ENCODE data around the gene ZFP36L1. TPM values are rescaled to one million over a fixed set of nuclear protein-coding genes. Genes with fewer than 3 reads are reported as not detected.
A peak's percentile ranks its signal among the peaks of the same experiment; 100 is the strongest.

Gene ZFP36L1
- total RNA-seq, 1 experiment from 2014 or later: 426 TPM

DNA sequence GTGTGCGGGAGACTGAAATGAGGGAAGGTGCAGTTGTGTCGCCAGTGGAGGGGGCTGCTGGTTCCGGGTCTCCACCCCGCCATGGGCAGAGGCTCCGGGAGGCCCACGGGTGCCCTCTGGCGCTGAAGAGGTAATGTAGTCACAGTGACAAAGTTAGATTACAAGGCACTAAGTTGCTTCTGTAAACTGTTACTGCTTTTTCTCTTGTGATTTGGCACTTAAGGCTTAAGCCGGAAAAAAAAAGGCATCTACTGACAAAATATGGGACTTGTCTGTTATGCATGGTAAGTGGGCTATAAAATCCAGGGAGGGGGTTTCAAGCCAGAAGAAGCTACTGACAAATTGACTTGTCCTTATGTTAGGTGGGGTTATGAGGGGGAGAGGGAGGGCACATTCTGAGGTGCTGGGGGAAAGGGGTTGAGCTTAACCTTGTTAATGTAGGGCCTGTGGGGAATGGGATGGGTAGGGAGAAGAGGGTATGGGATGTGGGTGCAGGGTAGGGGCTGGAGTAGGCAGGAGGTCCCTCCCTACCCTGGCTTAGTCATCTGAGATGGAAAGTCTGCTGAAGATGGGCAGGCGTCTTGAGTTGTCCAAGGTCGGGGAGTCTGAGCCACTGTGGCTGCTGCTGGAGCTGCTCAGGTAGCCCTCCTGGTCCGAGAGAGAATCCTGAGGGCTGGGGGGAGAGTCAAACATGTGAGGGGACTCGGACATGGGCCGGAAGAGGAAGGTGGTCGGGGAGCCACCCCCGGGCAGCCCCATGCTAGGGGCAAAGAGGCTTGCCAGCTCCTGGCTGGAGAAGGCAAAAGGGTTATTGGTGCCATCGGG is 3.7 kb downstream of the ZFP36L1 start:
- TF ChIP-seq, protein P1, sequence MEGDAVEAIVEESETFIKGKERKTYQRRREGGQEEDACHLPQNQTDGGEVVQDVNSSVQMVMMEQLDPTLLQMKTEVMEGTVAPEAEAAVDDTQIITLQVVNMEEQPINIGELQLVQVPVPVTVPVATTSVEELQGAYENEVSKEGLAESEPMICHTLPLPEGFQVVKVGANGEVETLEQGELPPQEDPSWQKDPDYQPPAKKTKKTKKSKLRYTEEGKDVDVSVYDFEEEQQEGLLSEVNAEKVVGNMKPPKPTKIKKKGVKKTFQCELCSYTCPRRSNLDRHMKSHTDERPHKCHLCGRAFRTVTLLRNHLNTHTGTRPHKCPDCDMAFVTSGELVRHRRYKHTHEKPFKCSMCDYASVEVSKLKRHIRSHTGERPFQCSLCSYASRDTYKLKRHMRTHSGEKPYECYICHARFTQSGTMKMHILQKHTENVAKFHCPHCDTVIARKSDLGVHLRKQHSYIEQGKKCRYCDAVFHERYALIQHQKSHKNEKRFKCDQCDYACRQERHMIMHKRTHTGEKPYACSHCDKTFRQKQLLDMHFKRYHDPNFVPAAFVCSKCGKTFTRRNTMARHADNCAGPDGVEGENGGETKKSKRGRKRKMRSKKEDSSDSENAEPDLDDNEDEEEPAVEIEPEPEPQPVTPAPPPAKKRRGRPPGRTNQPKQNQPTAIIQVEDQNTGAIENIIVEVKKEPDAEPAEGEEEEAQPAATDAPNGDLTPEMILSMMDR (IDR thresholded peaks at IDR 0.05; ENCODE audit: unreplicated experiment): peak; percentile 69
- ChIA-PET POLR2A (interaction anchor here (0.6 to 11.3 kb wide), 37 partner anchors 12 to 973 kb away, joined by 3 to 403 read pairs (median 4); partner anchors contain the start of gene ZFYVE26), CTCF (interaction anchor here (0.6 to 5.7 kb wide), 27 partner anchors 13 to 856 kb away, joined by 3 to 72 read pairs (median 3); no protein-coding TSS in a partner anchor)
- Mint-ChIP-seq H3K36me3 (ENCODE audit: insufficient read depth, unreplicated experiment) (peaks cover 96% of the 10 kb centered on the region), H3K4me1 (ENCODE audit: insufficient read depth, unreplicated experiment) (peaks cover 30% of the 10 kb centered on the region), H3K27ac (ENCODE audit: low read depth, unreplicated experiment) (peak overlapping the region; percentile 97), H3K27me3 (ENCODE audit: insufficient read depth, unreplicated experiment) (no peaks in the 10 kb centered on the region), H3K4me3 (ENCODE audit: unreplicated experiment) (peak overlapping the region; percentile 98), H3K9me3 (ENCODE audit: unreplicated experiment) (no peaks in the 10 kb centered on the region)
- intact Hi-C loops (cut with micrococcal nuclease): loop anchor here (1.0 to 5.0 kb wide), 7 partner anchors 27 to 845 kb away; no protein-coding TSS in a partner anchor
- BruUV-seq (replicated peaks): no TSS peak
- DNase-seq (ENCODE audit: unreplicated experiment): peak; percentile 79

DNA sequence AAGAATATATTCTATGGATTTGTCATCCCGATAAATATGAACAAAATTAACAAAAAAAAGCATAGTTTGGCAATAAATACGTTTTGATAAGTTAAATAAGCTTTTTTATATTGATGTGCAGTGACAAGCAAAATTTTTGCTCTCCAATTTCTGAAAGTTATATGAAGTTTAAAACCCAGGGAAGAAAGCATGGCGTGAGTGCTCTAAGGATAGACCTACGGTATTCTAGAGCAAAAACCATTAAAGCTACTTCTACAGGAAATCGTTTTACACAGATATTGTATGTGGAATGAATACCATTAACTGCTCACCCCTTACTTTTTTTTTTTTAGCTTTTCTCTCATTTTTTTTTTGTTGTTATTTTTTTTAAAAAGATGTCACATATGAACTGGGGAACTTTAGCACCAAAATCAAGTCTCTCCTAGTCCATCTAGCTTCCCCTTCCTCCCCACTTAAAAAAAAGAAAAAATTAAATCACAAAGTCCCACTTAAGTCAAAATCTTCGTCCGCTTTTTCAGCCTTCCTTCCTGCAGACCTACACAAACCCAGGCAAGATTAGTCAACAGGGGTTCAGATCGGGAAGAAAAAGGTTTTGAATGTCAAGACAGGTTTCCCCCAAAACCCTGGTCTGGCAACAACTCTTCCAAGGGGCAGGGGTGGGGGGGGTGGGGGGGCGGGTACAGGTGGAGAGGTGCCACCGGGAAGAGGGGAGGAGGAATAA is 4.4 kb downstream of the ZFP36L1 start:
- ChIA-PET CTCF (interaction anchor here (0.6 to 5.7 kb wide), 23 partner anchors 9 to 950 kb away, joined by 3 to 72 read pairs (median 3); no protein-coding TSS in a partner anchor), POLR2A (interaction anchor here (0.6 to 11.3 kb wide), 29 partner anchors 9 to 850 kb away, joined by 3 to 403 read pairs (median 4); no protein-coding TSS in a partner anchor)
- Mint-ChIP-seq H3K27me3 (ENCODE audit: insufficient read depth, unreplicated experiment) (no peaks in the 10 kb centered on the region), H3K4me3 (ENCODE audit: unreplicated experiment) (peak overlapping the region; percentile 98), H3K36me3 (ENCODE audit: insufficient read depth, unreplicated experiment) (peaks cover 93% of the 10 kb centered on the region), H3K4me1 (ENCODE audit: insufficient read depth, unreplicated experiment) (peaks cover 30% of the 10 kb centered on the region), H3K27ac (ENCODE audit: low read depth, unreplicated experiment) (peak overlapping the region; percentile 97), H3K9me3 (ENCODE audit: unreplicated experiment) (no peaks in the 10 kb centered on the region)
- intact Hi-C loops (cut with micrococcal nuclease): loop anchor here (2.0 to 5.0 kb wide), 2 partner anchors 321 to 388 kb away; no protein-coding TSS in a partner anchor
- TF ChIP-seq, protein P1 (IDR thresholded peaks at IDR 0.05; ENCODE audit: unreplicated experiment): no peak
- TSS peak; percentile 0 for BruUV-seq (replicated peaks)
- no peak for DNase-seq (ENCODE audit: unreplicated experiment)

DNA sequence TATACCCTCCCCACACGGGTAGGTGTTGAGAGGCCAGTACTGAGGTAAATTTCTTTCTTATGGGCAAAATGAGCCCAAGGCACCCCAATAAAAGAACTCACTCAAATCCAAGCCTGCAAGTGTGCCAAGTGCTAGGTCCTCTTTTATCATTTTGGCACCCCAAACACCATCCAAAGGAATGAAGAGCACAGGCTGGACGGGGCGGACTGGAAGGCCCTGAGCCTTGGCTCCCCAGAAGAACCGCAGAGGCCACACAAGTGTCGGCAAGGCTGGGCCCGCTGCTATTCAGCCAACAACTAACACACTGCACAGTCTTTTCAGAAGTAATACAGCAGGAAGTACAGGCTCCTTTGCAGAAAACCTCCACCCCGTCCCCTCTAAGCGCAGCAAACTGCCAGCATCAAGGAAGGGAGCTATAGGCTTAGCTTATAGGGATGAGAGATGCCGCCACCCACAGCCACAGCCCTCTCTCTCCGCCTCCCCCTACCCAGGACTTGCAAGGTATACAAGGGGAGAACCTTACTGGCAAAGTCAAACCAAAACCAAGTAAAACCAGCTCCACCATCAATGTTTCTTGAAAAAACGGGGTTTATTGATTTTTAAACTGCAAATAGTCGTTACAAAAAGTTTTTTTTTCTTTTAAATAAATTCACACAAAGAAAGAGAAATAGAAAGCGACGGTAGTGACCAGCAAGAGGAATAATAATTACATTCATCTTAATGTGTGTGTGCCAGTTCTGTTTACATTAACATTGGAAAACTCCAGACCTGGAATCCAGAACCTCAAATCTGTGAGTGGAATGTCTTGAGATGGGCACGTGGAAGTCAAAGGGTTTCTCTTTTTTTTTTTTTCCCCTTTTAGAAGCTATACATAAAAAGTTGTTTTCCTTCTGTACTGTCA is 5.5 kb downstream of the ZFP36L1 start:
- H3K27me3 Mint-ChIP-seq (ENCODE audit: insufficient read depth, unreplicated experiment): no peaks in the 10 kb centered on the region
- peak; percentile 44 for DNase-seq (ENCODE audit: unreplicated experiment)
- CTCF ChIA-PET: interaction anchor here (0.5 to 5.7 kb wide), 13 partner anchors 7 to 853 kb away, joined by 3 to 72 read pairs (median 3); no protein-coding TSS in a partner anchor
- H3K4me1 Mint-ChIP-seq (ENCODE audit: insufficient read depth, unreplicated experiment): peaks cover 30% of the 10 kb centered on the region
- H3K9me3 Mint-ChIP-seq (ENCODE audit: unreplicated experiment): no peaks in the 10 kb centered on the region
- H3K4me3 Mint-ChIP-seq (ENCODE audit: unreplicated experiment): peak overlapping the region; percentile 98
- TF ChIP-seq, protein P1 (IDR thresholded peaks at IDR 0.05; ENCODE audit: unreplicated experiment): no peak
- POLR2A ChIA-PET: interaction anchor here (0.6 to 11.3 kb wide), 29 partner anchors 8 to 1535 kb away, joined by 3 to 403 read pairs (median 5); no protein-coding TSS in a partner anchor
- H3K27ac Mint-ChIP-seq (ENCODE audit: low read depth, unreplicated experiment): peak overlapping the region; percentile 97
- no TSS peak for BruUV-seq (replicated peaks)
- intact Hi-C loops (cut with micrococcal nuclease): loop anchor here (5.0 kb wide), 1 partner anchor 320 kb away; no protein-coding TSS in a partner anchor
- peaks cover 82% of the 10 kb centered on the region for H3K36me3 Mint-ChIP-seq (ENCODE audit: insufficient read depth, unreplicated experiment)

Measured in MCF 10A (cell line).